HFF-Myc (cell line): ENCODE data around the gene CPM.
A peak's percentile ranks its signal among the peaks of the same experiment; 100 is the strongest.

Experiments used
- DNase-seq: peaks from one replicate; pipeline ENCODE4 v3.0.0-alpha.2; 2011; ENCODE audit warnings: low read depth; ENCODE audit errors: extremely low read depth
- H3K4me3 ChIP-seq: replicated peaks from 2 replicates; pipeline ENCODE4 v1.5.1; 2011; ENCODE audit warnings: low read depth, mild to moderate bottlenecking, control low read depth, low read length
- CTCF ChIP-seq: IDR thresholded peaks from 2 replicates; pipeline ENCODE4 v1.5.1; 2012; ENCODE audit warnings: mild to moderate bottlenecking, low read depth, low read length, control low read depth; ENCODE audit errors: missing control alignments

Gene CPM

DNA sequence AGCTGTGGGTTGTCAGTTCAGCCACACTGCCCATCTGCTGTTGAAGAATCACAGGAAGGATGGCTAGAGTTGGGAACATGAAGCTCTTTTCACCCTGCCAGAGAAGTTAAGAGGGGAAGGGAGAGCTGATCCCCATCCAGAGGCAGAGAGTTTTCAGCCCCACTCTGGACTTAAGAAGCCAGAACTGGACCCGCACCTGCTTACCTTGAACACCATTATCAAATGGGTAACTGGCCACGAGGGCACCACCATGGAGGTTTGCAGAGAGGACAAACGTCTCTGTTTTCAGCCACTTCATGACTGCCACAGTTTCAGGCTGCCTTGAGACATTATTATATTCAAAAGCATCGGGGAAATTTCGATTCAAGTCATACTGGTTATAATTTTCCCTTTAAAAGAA is 63.0 kb downstream of the CPM start:
- TF ChIP-seq CTCF, result no peak
- no peak overlapping the region for H3K4me3 ChIP-seq
- no peak for DNase-seq

DNA sequence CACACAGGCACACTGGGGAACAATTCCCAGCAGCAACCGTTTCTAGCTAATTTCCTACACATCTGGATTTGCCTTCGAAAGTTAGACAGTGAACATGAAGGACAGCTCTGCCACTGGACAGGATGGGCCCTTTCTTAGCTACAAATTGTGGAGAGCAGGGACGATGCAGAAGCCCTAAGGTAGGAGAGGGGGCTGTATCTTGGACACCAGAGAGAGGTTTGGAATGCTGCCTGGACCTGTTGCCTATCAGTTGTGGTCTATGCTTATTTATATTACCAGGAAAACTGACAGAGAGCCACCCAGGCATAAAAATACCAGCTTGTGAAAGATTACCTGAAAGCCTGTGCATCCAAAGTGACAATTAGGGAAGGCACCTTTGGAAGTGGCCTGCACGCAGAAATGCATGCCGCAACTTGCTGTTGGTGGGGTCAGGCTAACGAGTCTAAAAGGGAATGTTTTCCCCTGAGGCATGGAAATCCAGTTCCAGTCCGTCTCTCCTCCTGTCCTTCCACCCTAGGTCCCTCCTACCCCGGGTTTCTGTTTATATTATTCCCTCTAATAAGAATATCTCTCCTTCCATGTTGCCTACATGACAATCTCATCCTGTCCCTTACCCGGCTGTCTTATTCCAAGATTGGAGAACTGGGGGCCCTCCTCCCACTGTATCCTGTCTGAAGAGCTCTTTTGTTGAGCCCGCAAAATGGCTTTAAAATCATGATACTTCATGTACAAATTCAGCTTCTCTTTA is 64.8 kb downstream of the CPM start:
- no peak for DNase-seq
- TF ChIP-seq CTCF, result no peak
- H3K4me3 ChIP-seq, result no peak overlapping the region

DNA sequence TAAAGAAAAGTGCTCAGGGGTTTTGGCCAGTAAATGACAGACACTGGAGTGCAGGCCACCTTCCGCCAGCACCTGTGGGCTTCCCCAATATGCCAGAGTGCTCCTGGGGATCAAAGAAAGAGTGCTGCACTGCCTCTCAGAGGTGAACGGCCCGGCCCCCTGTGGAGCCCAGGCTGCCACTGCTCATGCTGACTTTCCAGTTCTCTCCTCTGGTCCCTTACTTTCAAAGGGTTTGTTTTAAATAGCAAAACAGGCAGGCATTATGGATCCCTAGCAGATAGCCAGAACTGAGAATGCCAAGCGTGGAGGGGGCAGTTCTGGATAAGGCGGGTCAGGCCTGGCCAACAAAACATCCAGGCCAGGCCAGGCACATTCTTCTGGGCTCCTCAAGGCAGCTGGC is 65.4 kb downstream of the CPM start:
- no peak overlapping the region for H3K4me3 ChIP-seq
- no peak for DNase-seq
- no peak for TF ChIP-seq CTCF

DNA sequence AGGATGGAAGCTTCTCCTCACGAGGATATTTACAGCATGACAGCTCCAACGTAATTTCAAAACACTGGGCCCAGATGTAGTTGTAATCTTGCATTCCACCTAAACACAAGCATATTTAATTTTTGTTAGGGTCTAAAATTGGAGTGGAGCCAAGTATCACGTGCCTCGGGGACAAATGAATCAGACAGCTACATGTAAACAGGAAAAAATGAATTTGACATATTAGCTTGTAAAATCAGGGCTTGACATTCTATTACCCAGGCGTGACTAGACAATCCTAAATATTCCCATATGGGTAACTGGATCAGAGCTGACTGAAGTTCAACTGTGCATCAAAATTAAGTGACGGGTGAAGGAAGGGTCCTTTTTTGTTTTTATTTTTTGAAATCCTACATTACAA is 66.0 kb downstream of the CPM start:
- DNase-seq, result peak; percentile 24
- TF ChIP-seq CTCF, result no peak
- no peak overlapping the region for H3K4me3 ChIP-seq

GRCh38 chr12:68865399-68866164 is 67.4 kb downstream of the CPM start:
- no peak for TF ChIP-seq CTCF
- H3K4me3 ChIP-seq, result no peak overlapping the region
- no peak for DNase-seq

GRCh38 chr12:68864604-68865003 is 68.4 kb downstream of the CPM start:
- H3K4me3 ChIP-seq, result no peak overlapping the region
- no peak for TF ChIP-seq CTCF
- DNase-seq, result no peak
